LNCAP (cell line): ENCODE data around the gene CALHM1.
A peak's percentile ranks its signal among the peaks of the same experiment; 100 is the strongest.

ENCODE experiments used
- TF ChIP-seq, protein P1 (sequence below): fragments of 450-650 bp; IDR thresholded peaks from 2 replicates; pipeline ENCODE4 v1.5.1; 2017; ENCODE audit warnings: mild to moderate bottlenecking

The CALHM1 gene

DNA sequence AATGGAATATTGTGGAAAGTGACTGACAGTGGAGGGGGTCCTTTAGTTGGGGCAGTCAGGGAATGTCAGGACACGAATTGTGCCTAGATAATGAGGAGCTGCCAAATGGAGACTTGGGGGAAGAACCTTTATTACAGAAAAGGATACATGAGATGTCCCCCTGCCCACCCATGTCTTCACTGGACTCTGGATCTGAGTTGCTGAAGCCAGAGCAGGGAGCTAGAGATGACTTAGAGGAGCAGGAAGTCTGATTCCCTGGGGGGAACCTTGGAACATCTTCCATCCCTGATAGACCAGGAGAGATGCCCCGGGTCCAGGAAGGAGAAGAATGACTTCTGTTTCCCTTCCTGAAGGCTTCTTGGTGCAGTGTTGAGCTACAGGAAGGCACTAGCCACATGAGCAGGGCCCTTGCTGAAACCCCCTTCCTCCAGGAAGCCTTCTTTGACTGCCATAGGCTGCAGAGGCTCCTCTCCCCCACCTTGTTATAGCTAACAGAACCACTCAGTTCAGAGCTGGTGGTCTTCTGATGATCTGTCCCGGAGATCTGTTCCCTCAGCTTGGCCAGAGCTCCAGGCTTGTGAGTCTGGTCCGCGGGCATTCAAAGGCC, 34.1 kb upstream of the CALHM1 start:
- TF ChIP-seq, protein P1, sequence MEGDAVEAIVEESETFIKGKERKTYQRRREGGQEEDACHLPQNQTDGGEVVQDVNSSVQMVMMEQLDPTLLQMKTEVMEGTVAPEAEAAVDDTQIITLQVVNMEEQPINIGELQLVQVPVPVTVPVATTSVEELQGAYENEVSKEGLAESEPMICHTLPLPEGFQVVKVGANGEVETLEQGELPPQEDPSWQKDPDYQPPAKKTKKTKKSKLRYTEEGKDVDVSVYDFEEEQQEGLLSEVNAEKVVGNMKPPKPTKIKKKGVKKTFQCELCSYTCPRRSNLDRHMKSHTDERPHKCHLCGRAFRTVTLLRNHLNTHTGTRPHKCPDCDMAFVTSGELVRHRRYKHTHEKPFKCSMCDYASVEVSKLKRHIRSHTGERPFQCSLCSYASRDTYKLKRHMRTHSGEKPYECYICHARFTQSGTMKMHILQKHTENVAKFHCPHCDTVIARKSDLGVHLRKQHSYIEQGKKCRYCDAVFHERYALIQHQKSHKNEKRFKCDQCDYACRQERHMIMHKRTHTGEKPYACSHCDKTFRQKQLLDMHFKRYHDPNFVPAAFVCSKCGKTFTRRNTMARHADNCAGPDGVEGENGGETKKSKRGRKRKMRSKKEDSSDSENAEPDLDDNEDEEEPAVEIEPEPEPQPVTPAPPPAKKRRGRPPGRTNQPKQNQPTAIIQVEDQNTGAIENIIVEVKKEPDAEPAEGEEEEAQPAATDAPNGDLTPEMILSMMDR, result no peak

DNA sequence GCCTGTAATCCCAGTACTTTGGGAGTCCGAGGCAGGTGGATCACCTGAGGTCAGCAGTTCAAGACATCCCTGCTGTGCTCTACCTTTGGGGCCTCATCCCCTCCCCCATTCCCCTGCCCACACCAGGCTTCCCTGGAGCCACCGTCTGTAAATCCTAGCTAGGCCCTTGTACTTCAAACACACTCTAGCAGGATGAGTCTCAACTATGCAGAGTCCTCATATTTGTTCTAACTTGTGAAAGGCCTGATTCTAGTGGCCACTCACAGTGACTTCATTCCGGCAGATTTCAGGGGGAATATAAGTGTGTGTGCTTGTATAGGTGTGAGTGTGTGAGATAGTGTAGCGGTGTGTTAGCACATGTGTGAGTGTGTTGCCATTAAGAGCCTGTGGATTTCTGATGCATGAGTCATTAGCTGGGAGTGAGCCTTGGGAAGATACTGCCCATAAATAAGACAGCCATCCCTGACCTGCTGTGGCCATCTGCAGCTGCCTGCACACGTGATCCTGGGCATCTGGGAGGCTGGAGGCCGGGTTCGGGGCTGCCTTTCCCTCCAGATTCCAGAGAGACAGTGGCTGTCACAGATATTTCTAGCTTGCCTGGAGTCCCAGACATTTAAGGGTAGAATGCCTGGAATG, 33.1 kb upstream of the CALHM1 start:
- TF ChIP-seq, protein P1, result no peak

DNA sequence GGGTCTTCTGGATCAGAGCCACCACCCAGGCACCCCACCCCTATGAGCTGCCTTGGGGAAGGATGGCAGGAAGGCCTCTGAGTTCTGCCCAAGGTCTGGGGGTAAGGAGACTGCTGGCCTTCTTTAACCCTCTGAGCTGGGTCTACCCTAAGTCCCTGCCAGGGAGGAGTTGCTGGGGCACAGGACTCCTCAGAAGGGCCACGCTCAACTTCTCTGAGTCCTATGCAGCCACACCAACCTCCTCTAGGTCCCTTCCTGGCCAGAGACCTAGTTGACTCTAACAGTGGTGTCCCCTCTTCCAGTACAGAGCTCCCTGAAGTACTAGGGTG, 32.2 kb upstream of the CALHM1 start:
- TF ChIP-seq, protein P1, result no peak

DNA sequence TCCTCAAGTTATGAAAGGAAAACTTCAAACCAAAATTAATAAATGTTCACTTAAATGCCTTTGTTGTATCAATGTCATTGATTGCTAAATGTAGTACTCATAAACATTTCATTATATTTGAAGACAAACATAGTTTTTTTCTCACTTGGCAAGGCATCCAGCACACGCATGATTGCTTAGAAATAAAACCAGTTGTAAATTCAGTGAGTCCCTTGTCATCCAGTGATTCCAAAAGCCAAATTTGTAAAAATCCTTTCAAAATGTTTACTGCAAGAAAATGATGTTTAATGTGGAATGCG, 28.7 kb upstream of the CALHM1 start:
- TF ChIP-seq, protein P1, result no peak

DNA sequence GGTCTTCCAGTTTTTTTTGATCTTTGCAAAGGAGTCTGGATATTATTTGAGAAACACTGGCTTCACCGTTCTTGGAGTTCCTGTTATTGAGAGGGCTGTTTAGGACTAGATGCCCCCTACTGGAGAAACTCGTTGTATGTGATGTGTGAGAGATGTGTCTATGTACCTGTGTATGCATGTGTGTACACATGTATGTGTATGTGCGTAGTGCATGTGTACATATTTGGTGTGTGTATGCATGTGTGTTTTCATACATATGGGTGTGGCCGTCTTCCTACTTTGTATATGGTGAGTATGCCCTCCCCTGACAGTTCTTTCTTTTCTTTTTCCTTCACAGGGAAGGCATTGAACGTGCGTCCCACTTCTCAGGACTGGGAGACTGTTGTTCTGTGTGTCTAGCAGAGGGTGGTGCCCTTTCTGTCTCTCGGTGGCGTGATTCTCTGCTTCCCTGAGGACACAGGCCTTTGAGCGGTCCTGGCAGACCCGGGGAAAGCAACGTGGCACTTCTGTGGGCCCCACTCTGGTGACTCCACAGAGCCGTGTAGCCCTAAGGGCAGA, 23.4 kb upstream of the CALHM1 start:
- TF ChIP-seq, protein P1, result peak; percentile 64

DNA sequence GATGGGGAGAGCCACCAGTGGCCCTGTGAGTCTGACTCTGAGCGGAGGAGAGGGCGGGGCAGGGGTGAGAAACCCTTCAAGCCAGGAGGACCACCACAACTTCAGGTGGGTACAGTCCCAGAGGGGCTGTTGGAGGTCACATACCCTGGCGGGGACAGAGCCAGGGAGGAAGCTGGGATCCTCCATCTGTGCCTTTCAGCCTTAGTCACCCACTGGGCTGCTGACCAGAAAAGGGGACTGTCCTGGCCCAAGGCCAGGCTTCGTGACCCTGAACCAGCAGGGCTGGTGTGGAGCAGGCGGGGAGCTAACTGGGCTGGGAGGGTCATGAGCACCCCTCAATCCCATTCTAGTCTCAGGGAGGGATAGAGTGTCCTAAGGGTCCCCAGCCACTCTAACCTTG, 21.8 kb upstream of the CALHM1 start:
- TF ChIP-seq, protein P1, result no peak

DNA sequence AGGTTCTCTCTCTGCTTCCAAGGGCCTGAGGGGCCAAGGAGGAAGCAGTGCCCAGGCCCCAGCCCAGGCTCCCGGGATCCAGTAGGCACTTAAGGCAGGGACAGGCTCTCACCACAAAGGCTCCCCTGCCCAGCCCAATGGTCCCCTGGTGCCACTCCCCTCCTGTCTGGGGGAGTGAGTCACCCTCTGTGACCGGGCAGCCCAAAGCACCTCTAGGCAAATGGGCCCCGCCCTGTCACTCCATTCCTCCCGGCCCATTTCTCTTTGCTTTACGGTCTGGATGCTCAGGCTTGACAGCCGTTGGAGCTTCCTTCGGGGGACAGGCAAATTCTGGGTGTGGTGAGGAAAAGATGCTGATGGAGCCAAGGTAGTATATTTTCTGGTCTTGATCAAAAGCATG, 20.4 kb upstream of the CALHM1 start, which contains the start of gene CALHM3:
Gene CALHM3, minus strand, starts transcription at position 106 of the 400 bp plus-strand sequence. CDS start 208 bp downstream, outside the sequence.
- TF ChIP-seq, protein P1, result no peak
